IMR-90 (cell line): ENCODE results near the gene COL18A1.
A peak's percentile ranks its signal among the peaks of the same experiment; 100 is the strongest.

Experiments
- BHLHE40 ChIP-seq: fragments of 150-350 bp; IDR thresholded peaks from 2 replicates; pipeline ENCODE4 v1.6.1; 2016; ENCODE audit warnings: mild to moderate bottlenecking, low read depth, low read length
- CEBPB ChIP-seq: IDR thresholded peaks from 2 replicates; pipeline ENCODE4 v1.6.1; 2012; ENCODE audit warnings: low read depth, low read length, improper control_type of control experiment
- CHD1 ChIP-seq: IDR thresholded peaks from 2 replicates; pipeline ENCODE4 v1.6.1; 2012; ENCODE audit warnings: low read depth, low read length, improper control_type of control experiment
- ELK1 ChIP-seq: fragments of 150-350 bp; IDR thresholded peaks from 2 replicates; pipeline ENCODE4 v1.6.1; 2016; ENCODE audit warnings: low read depth, mild to moderate bottlenecking, low read length, moderate library complexity, borderline replicate concordance
- FOS ChIP-seq: fragments of 150-350 bp; IDR thresholded peaks from 2 replicates; pipeline ENCODE4 v1.6.1; 2016; ENCODE audit warnings: low read depth, low read length
- MAFK ChIP-seq: IDR thresholded peaks from 2 replicates; pipeline ENCODE4 v1.6.1; 2012; ENCODE audit warnings: low read depth, low read length, improper control_type of control experiment
- MAZ ChIP-seq: IDR thresholded peaks from 2 replicates; pipeline ENCODE4 v1.6.1; 2012; ENCODE audit warnings: low read depth, mild to moderate bottlenecking, low read length, improper control_type of control experiment, moderate library complexity, borderline replicate concordance
- MXI1 ChIP-seq: IDR thresholded peaks from 2 replicates; pipeline ENCODE4 v1.6.1; 2012; ENCODE audit warnings: low read depth, mild to moderate bottlenecking, low read length, moderate library complexity, borderline replicate concordance
- POLR2A ChIP-seq: IDR thresholded peaks from 2 replicates; pipeline ENCODE4 v1.6.1; 2012; ENCODE audit warnings: mild to moderate bottlenecking, low read depth, low read length
- RAD21 ChIP-seq: IDR thresholded peaks from 2 replicates; pipeline ENCODE4 v1.6.1; 2012; ENCODE audit warnings: low read length, improper control_type of control experiment
- RCOR1 ChIP-seq: IDR thresholded peaks from 2 replicates; pipeline ENCODE4 v1.6.1; 2012; ENCODE audit warnings: mild to moderate bottlenecking, low read length, improper control_type of control experiment; ENCODE audit not compliant: insufficient replicate concordance
- TF ChIP-seq, protein P1 (sequence below): conservative IDR thresholded peaks from 2 replicates; pipeline ENCODE4 v1.5.1; 2012; ENCODE audit warnings: mild to moderate bottlenecking, low read depth, low read length, improper control_type of control experiment

GRCh38 chr21:45427331-45428271 is 22.6 kb downstream of the COL18A1 start:
- TF ChIP-seq, protein P1, sequence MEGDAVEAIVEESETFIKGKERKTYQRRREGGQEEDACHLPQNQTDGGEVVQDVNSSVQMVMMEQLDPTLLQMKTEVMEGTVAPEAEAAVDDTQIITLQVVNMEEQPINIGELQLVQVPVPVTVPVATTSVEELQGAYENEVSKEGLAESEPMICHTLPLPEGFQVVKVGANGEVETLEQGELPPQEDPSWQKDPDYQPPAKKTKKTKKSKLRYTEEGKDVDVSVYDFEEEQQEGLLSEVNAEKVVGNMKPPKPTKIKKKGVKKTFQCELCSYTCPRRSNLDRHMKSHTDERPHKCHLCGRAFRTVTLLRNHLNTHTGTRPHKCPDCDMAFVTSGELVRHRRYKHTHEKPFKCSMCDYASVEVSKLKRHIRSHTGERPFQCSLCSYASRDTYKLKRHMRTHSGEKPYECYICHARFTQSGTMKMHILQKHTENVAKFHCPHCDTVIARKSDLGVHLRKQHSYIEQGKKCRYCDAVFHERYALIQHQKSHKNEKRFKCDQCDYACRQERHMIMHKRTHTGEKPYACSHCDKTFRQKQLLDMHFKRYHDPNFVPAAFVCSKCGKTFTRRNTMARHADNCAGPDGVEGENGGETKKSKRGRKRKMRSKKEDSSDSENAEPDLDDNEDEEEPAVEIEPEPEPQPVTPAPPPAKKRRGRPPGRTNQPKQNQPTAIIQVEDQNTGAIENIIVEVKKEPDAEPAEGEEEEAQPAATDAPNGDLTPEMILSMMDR: no peak
- TF ChIP-seq POLR2A: 0 out of 2 replicates have a peak, but pooled peaks have one; percentile 37
- TF ChIP-seq CEBPB: 0 out of 2 replicates have a peak, but pooled peaks have one; percentile 20
- TF ChIP-seq MAFK: no peak
- peak; percentile 34 for TF ChIP-seq RAD21
- TF ChIP-seq MAZ: peak; percentile 77; the same call in 1 of the 2 replicates
- TF ChIP-seq MXI1: peak; percentile 78; the same call in 1 of the 2 replicates
- peak; percentile 91 for TF ChIP-seq BHLHE40
- TF ChIP-seq RCOR1: peak; percentile 28
- no peak for TF ChIP-seq CHD1
- TF ChIP-seq ELK1: no peak
- TF ChIP-seq FOS: peak; percentile 99
